ENCODE results near the gene C22orf23. TPM values are rescaled to one million over a fixed set of nuclear protein-coding genes. Genes with fewer than 3 reads are reported as not detected.

Gene C22orf23
- total RNA-seq, 2 experiments from 2014 or later: not detected

GRCh38 chr22:37982151-37982785, 28.9 kb upstream of the C22orf23 start:
- DNase-seq (no peak), ATAC-seq (ENCODE audit: poor library complexity) (no peak)
- Histone ChIP-seq H3K9me3 (ENCODE audit: control insufficient read depth in 1 of 2, insufficient read depth in 1 of 2, low read length in 2 of 2) (peaks cover 0 to 4% of the 10 kb centered on the region in 2 experiments), H3K27ac (ENCODE audit: low read depth in 1 of 2, low read length in 2 of 2) (no peak overlapping the region), H3K4me3 (ENCODE audit: low read length) (no peak overlapping the region), H3K36me3 (ENCODE audit: insufficient read depth, low read length) (no peaks in the 10 kb centered on the region), H3K4me1 (ENCODE audit: insufficient read depth, low read length) (no peaks in the 10 kb centered on the region), H3K27me3 (ENCODE audit: control insufficient read depth in 1 of 2, insufficient read depth in 2 of 2, low read length in 2 of 2) (no peaks in the 10 kb centered on the region)
- H3K36me3 Mint-ChIP-seq (ENCODE audit: low read depth): peaks cover 7% of the 10 kb centered on the region
- POLR2A ChIA-PET: no interaction called here
- TF ChIP-seq CTCF (IDR thresholded peaks at IDR 0.05): no peak
- no peaks in the 10 kb centered on the region for H3K4me1 Mint-ChIP-seq (ENCODE audit: low read depth)
- H3K9me3 Mint-ChIP-seq: no peaks in the 10 kb centered on the region
- H3K27ac Mint-ChIP-seq: no peak overlapping the region
- intact Hi-C loops (cut with DNase I, micrococcal nuclease): no loop called here
- no peaks in the 10 kb centered on the region for H3K27me3 Mint-ChIP-seq
- CTCF ChIA-PET: no interaction called here
- no peak overlapping the region for H3K4me3 Mint-ChIP-seq

- Histone ChIP-seq H3K36me3 (ENCODE audit: insufficient read depth, low read length) (no peaks in the 10 kb centered on the region), H3K4me1 (ENCODE audit: insufficient read depth, low read length) (no peaks in the 10 kb centered on the region), H3K27me3 (ENCODE audit: control insufficient read depth in 1 of 2, insufficient read depth in 2 of 2, low read length in 2 of 2) (no peaks in the 10 kb centered on the region), H3K9me3 (ENCODE audit: control insufficient read depth in 1 of 2, insufficient read depth in 1 of 2, low read length in 2 of 2) (peaks cover 0 to 4% of the 10 kb centered on the region in 2 experiments), H3K27ac (ENCODE audit: low read depth in 1 of 2, low read length in 2 of 2) (no peak overlapping the region), H3K4me3 (ENCODE audit: low read length) (no peak overlapping the region)
- H3K4me1 Mint-ChIP-seq (ENCODE audit: low read depth): no peaks in the 10 kb centered on the region
- no peaks in the 10 kb centered on the region for H3K27me3 Mint-ChIP-seq
- no peak for DNase-seq
- ATAC-seq (ENCODE audit: poor library complexity): no peak
- ChIA-PET POLR2A (no interaction called here), CTCF (no interaction called here)
- no peak overlapping the region for H3K27ac Mint-ChIP-seq
- no peak overlapping the region for H3K4me3 Mint-ChIP-seq
- H3K9me3 Mint-ChIP-seq: no peaks in the 10 kb centered on the region
- intact Hi-C loops (cut with DNase I, micrococcal nuclease): no loop called here
- peaks cover 7% of the 10 kb centered on the region for H3K36me3 Mint-ChIP-seq (ENCODE audit: low read depth)
- TF ChIP-seq CTCF (IDR thresholded peaks at IDR 0.05): no peak
Observed at GRCh38 chr22:37981282-37982011, 28.0 kb upstream of the C22orf23 start.

GRCh38 chr22:37979782-37980181, 26.4 kb upstream of the C22orf23 start:
- H3K27ac ChIP-seq (ENCODE audit: low read depth in 1 of 2, low read length in 2 of 2): no peak overlapping the region
- H3K9me3 ChIP-seq (ENCODE audit: control insufficient read depth in 1 of 2, insufficient read depth in 1 of 2, low read length in 2 of 2): peaks cover 0 to 4% of the 10 kb centered on the region in 2 experiments
- POLR2A ChIA-PET: no interaction called here
- no peak overlapping the region for H3K4me3 ChIP-seq (ENCODE audit: low read length)
- peaks cover 14% of the 10 kb centered on the region for H3K36me3 Mint-ChIP-seq (ENCODE audit: low read depth)
- H3K4me3 Mint-ChIP-seq: no peak overlapping the region
- ATAC-seq (ENCODE audit: poor library complexity) (no peak), DNase-seq (no peak)
- H3K36me3 ChIP-seq (ENCODE audit: insufficient read depth, low read length): no peaks in the 10 kb centered on the region
- CTCF ChIA-PET: no interaction called here
- H3K27me3 ChIP-seq (ENCODE audit: control insufficient read depth in 1 of 2, insufficient read depth in 2 of 2, low read length in 2 of 2): no peaks in the 10 kb centered on the region
- H3K9me3 Mint-ChIP-seq: no peaks in the 10 kb centered on the region
- H3K27ac Mint-ChIP-seq: no peak overlapping the region
- no peak for TF ChIP-seq CTCF (IDR thresholded peaks at IDR 0.05)
- H3K4me1 Mint-ChIP-seq (ENCODE audit: low read depth): no peaks in the 10 kb centered on the region
- H3K27me3 Mint-ChIP-seq: no peaks in the 10 kb centered on the region
- no peaks in the 10 kb centered on the region for H3K4me1 ChIP-seq (ENCODE audit: insufficient read depth, low read length)
- intact Hi-C loops (cut with DNase I, micrococcal nuclease): no loop called here
